Left renal cortex interstitium (tissue), 4 donors: ENCODE measurements around the gene KLF9. TPM values are rescaled to one million over a fixed set of nuclear protein-coding genes. Genes with fewer than 3 reads are reported as not detected.
"Not testable (repeated sequence)": the region's sequence is repeated elsewhere in the genome, so short reads cannot be mapped to it uniquely, and the experiment has no call there.

Source experiments
- DNase-seq, 4 donors: peaks; one replicate each; pipeline ENCODE4 v3.0.0-alpha.2; 2013; ENCODE audit warnings: low read depth in 4 of 4, low spot score in 2 of 4, missing footprints in 1 of 4
- polyA plus RNA-seq, 4 donors: library from polyadenylated mRNA; unstranded; fragments of 120-200 nt; gene quantifications; one replicate each; pipeline ENCODE4 v1.2.1, GENCODE V29; 2013; ENCODE audit not compliant: insufficient read length in 4 of 4

Gene KLF9
- polyA plus RNA-seq, 4 donors = 6.7 to 9.0 (median 7.9) TPM

DNA sequence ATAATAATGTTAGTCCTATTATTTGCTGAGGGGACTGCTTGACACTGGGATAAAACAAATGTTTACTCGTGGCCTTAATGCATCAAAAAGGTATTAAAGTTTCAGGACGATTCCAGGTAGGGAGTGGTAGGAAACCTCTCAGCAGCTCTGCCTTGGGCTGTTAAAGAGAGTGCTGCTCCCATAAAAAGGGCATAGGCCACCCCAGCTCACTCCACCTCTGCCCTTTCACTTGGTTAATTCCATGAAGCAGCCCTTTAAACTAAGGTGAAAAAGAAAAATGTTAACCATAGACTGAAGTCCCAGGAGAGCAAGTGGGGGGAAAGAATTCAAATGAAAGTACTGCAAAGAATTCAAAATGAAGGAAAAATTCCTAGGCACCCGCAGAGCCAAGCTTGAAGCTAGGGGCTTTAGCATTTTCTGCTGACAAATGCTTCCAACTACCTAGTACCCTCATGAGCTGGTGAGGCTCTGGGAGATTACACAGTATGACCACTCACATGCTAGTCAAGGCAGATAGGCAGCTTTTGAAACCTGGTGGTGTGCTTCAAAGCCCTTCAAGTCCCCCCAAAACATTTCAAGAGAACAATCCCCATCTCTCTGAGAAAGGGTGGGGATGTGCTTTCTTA lies 8.5 kb downstream of the KLF9 start:
- no peak for DNase-seq

- DNase-seq = no peak
Observed at GRCh38 chr9:70404261-70404660, 10.2 kb downstream of the KLF9 start.

DNA sequence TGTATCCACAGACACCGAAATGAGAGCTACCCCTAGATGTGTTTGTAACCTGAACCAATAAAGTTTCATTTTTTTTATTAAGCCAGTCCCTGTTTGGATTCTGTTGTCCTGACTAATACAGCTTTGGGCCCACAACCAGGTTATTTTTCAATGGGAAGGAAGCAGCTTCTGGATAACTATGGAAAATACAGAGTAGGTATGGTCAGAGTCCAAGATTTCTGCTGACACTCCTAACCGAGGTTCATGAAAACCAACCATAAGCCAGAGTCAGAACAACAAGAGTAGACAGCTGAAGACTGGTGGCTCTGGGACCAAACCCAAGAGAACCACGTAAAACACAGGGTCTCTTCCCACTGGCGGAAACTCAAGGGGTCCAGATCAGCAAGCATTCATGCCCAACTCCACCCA lies 10.8 kb downstream of the KLF9 start:
- DNase-seq = no peak

GRCh38 chr9:70403166-70403565 lies 11.3 kb downstream of the KLF9 start:
- no peak for DNase-seq

DNA sequence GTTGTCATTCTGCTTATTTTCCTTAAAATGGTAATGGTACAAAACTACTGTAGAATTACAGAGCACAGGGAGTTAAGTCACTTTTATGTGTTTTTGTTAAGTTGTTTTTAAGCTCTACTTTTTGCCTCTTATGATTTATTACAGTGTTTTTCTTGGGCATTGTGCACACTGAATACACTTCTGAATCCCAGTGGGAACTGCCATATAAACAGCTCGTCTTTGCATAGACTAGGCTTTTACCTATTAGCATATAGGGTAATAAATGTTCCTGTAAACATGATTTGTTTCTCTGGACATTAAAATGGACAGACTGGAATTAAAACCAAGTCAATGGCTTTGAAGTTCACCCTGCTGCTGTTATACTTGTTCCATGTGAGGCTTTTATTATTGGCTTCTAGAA lies 12.2 kb downstream of the KLF9 start:
- no peak for DNase-seq

- not testable (repeated sequence) for DNase-seq
Observed at GRCh38 chr9:70401241-70401640, 13.2 kb downstream of the KLF9 start.

DNA sequence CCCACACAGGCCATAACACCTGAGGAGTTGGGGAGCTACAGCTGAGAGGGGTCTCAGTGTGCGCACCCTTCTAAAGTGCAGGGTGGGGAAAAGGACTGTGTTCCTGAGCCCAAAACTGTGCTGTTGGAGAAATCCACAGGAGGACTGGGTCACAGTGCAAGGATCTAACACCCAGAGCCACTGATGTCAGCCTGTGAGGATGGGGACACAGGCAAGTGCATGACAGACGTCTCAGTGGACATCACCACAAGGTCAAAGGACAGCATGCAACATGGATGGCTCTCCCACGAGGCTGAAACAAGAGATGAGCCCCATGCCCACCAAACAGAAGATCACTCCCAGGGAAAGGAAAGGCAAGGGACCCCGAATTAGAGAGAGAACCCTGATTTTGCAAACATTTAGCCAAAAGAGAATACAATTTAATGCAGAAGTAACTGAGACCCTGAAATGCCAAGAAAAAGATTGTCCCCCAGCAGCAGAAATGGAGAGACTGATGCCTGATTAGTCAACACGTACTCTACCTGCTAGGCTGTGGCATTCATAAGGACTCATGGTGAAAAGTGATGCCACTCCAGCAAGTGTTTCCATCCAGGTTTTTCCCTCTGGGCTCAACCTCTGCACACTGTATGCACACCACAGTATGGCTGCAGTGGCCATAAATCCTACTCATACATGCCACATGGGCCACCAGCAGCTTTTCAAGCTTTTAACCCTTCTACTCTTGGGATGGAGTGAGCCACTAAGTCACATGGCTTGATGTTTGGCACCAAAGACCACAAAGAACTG lies 14.2 kb downstream of the KLF9 start:
- DNase-seq = no peak

GRCh38 chr9:70399141-70399540 lies 15.3 kb downstream of the KLF9 start:
- no peak for DNase-seq

GRCh38 chr9:70398145-70398556 lies 16.3 kb downstream of the KLF9 start:
- no peak for DNase-seq

DNA sequence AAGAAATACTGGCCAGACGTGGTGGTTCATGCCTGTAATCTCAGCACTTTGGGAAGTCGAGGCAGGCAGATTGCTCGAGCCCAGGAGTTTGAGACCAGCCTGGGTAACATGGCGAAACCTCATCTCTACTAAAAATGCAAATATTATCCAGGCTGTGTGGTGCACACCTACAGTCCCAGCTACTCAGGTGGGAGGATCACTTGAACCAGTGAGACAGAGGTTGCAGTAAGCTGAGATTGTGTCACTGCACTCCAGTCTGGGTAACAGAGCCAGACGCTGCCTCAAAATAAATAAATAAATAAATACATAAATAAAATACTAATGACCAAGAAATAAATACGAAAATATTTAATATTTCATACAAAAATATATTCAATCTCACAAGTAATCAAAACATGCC lies 18.8 kb downstream of the KLF9 start:
- no peak for DNase-seq

DNA sequence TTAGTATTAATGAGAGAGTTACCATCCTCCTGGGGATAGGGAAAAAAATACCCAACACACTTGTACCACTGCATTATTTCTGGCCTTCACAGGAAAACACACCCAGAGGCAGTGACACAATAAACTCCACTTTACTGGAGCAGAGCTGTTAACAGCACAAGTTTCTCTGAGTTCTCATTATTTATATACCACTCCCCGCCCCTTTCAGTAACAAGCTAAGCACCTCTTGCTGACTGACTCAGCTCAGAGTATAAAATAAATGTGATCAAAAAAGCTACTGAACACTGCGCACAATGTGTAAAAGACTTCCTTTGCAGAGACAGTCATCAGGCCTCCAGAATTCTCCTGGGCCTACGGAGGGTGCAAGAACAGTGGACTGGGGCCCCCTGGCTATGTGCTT lies 21.6 kb downstream of the KLF9 start:
- DNase-seq = no peak

- no peak for DNase-seq
Observed at GRCh38 chr9:70392189-70392588, 22.3 kb downstream of the KLF9 start.

DNA sequence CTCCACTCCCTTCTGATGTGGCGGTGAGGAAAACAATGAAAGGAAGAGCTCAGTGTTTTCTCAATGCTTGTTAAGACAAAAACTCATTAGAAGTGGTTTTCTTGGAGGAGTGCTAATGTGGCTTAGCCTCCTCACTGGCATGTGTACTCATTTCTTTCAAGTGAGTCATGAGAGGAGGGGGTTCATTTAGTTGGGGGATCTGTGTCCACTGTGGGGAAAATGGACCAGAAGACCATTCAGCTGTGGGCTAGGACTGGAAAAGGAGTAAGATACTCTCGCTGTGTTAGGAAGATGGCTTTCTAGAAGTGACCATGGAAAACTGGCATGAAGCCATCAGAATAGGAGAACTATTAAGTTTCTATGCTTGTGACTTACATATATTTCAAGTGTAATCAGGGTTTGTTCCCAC lies 23.5 kb downstream of the KLF9 start:
- no peak for DNase-seq

- no peak for DNase-seq
Observed at GRCh38 chr9:70389621-70390266, 24.7 kb downstream of the KLF9 start.

- DNase-seq = no peak
Observed at GRCh38 chr9:70389188-70389587, 25.3 kb downstream of the KLF9 start.

DNA sequence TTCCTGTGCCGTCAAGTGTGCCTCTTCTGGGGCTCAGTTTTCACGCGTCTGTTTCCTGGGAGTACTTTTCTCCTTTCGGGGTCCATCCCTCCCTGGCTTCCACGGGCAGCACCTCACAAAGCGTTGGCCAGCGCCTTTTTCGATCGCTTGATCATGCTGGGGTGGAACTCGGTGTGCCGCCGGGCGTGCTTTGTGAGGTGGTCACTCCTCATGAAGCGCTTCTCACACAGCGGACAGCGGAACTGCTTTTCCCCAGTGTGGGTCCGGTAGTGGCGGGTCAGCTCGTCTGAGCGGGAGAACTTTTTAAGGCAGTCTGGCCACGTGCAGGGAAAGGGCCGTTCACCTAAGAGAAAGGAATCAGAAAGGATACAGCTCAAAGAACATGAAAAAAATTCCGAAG lies 26.8 kb downstream of the KLF9 start:
- no peak for DNase-seq

DNA sequence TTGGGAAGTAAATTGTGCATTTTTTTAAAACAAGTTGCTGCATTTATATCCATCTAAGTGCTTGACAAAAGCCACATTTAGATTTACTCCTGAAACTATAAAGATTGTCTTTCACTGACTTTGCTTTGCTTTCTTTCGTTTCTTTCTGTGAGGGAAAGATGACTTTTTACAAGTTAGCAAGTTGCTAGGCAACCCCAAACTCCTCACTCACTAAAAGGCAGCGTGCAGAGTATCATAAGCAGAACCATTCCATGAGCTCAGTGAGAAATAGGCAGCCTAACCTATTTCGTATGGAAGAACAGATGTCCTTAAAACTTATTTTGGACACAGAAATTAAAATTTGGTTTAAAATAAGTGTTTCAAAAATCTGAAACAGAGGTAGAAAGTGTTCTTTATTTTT lies 29.0 kb downstream of the KLF9 start:
- DNase-seq = no peak

- DNase-seq = no peak
Observed at GRCh38 chr9:70382709-70383605, 31.5 kb downstream of the KLF9 start.

DNA sequence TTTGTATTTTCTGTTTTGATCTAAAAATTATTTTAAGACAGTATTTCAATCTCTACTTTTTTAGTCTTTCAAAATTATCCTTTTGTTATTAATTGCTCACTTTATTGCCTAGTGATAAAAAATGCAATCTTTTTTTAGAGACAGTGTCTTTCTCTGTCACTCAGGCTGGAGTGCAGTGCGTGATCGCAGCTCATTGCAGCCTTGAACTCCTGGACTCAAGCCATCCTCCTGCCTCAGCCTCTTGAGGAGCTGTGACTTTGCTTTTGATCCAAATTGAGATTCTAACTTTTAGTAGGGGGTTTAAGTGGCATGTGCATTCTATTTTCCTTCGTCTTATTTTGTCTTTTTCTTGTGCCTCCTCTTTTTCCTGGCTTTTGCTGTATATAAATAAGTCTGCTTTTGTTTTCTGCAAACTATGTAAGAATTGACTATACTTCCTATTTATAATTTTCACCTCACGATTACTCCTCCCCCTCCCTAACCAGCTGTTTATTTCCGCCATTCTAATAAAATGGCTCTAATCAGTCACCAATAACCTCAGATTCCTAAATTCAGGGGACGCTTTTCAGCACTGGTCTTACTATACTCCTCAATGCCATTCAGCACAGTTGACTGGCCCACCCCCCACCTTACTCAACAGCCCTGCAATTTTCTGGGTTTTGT lies 32.3 kb downstream of the KLF9 start:
- no peak for DNase-seq

DNA sequence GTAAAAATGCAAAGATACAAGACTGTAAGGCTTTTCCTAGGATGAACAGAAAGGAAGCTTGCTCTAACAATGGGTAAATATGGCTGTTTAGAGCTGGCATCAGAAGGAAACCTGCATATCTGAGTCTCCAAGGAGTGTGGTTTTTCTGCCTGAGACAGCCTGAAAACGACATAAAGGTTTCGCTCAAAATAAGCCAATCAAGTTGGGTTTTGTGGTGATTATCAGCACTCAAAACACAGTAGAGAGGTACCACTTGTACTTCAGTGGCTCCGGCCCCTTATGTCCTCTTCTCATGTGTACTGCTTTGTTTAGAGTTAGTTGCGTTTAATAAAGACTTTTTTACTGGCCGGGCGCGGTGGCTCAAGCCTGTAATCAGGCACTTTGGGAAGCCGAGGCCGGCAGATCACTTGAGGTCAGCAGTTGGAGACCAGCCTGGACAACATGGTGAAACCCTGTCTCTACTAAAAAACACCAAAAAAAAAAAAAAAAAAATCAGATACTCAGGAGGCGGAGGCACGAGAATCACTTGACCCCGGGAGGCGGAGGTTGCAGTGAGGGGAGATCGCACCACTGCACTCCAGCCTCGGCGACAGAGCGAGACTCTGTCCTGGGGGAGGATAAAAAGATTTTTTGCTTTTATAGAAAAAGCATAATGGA lies 39.4 kb downstream of the KLF9 start:
- DNase-seq = no peak
